ENCODE data around the gene EPHB4. TPM values are rescaled to one million over a fixed set of nuclear protein-coding genes. Genes with fewer than 3 reads are reported as not detected.

Gene EPHB4
- total and polyA plus RNA-seq, 2 of the 4 experiments (the other 2 are of a cell fraction) = 34.5 to 36.4 TPM

DNA sequence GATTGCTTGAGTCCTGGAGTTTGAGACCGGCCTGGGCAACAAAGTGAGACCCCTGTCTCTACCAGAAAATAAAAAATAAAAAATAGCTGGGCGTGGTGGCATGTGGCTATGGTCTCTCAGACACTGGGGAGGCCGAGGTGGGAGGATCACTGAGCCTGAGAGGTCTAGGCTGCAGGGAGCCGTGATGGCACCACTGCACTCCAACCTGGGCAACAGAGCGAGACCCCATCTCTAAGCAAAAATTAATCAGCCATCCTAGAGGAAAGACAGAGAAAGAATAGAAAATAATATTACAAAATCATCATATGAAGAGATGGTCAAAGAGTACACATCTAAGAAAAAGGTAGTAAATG is 4.9 kb upstream of the EPHB4 start:
- ATAC-seq (ENCODE audit: low read depth) = no peak
- no CpG with 5 or more reads among the region's 5 CpGs for WGBS, 2 experiments (ENCODE audit: extremely low coverage in 2 of 2, insufficient read length in 1 of 2)

More for the DNA sequence above, 4.9 kb upstream of the EPHB4 start:
- TF ChIP-seq MAZ (IDR thresholded peaks at IDR 0.05; ENCODE audit: borderline replicate concordance, low read depth, low read length) = no peak
- TF ChIP-seq NFE2L2 (IDR thresholded peaks at IDR 0.05; ENCODE audit: low read depth, low read length) = no peak
- TF ChIP-seq SMC3 (IDR thresholded peaks at IDR 0.05; ENCODE audit: low read depth, low read length) = no peak
- no peak for TF ChIP-seq FOS (IDR thresholded peaks at IDR 0.05; ENCODE audit: low read depth, low read length)
- TF ChIP-seq, protein P1, sequence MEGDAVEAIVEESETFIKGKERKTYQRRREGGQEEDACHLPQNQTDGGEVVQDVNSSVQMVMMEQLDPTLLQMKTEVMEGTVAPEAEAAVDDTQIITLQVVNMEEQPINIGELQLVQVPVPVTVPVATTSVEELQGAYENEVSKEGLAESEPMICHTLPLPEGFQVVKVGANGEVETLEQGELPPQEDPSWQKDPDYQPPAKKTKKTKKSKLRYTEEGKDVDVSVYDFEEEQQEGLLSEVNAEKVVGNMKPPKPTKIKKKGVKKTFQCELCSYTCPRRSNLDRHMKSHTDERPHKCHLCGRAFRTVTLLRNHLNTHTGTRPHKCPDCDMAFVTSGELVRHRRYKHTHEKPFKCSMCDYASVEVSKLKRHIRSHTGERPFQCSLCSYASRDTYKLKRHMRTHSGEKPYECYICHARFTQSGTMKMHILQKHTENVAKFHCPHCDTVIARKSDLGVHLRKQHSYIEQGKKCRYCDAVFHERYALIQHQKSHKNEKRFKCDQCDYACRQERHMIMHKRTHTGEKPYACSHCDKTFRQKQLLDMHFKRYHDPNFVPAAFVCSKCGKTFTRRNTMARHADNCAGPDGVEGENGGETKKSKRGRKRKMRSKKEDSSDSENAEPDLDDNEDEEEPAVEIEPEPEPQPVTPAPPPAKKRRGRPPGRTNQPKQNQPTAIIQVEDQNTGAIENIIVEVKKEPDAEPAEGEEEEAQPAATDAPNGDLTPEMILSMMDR (conservative IDR thresholded peaks at IDR 0.05; ENCODE audit: low read depth, low read length) = no peak
- TF ChIP-seq BHLHE40 (IDR thresholded peaks at IDR 0.05; ENCODE audit: low read depth, low read length) = no peak
- no peak for TF ChIP-seq RAD21 (IDR thresholded peaks at IDR 0.05; ENCODE audit: low read length)
- TF ChIP-seq POLR2A (IDR thresholded peaks at IDR 0.05; ENCODE audit: low read depth, low read length) = no peak
- no peak for TF ChIP-seq CHD1 (IDR thresholded peaks at IDR 0.05; ENCODE audit: low read depth, low read length)
- no peak for TF ChIP-seq MAFK (IDR thresholded peaks at IDR 0.05; ENCODE audit: low read depth, low read length)
- no peak for TF ChIP-seq CEBPB (IDR thresholded peaks at IDR 0.05; ENCODE audit: low read depth, low read length)
- TF ChIP-seq RCOR1 (IDR thresholded peaks at IDR 0.05; ENCODE audit: insufficient replicate concordance, low read length) = no peak
- no peak for TF ChIP-seq MXI1 (IDR thresholded peaks at IDR 0.05; ENCODE audit: borderline replicate concordance, low read depth, low read length)
- BruUV-seq (replicated peaks) = no TSS peak
- H2AK9ac ChIP-seq (replicated peaks; ENCODE audit: low read depth, low read length, poor library complexity) = no peak overlapping the region
- no peaks in the 10 kb centered on the region for H3K9me1 ChIP-seq (ENCODE audit: insufficient read depth, low read length)
- H3K9me3 ChIP-seq (ENCODE audit: control insufficient read depth, insufficient read depth, low read length) = no peaks in the 10 kb centered on the region
- no peaks in the 10 kb centered on the region for H3K4me1 ChIP-seq (ENCODE audit: control insufficient read depth, insufficient read depth, low read length)
- peaks cover 0 to 5% of the 10 kb centered on the region in 2 experiments; a peak in 1 of 4 replicates for H3K79me1 ChIP-seq (ENCODE audit: low read depth in 1 of 2, low read length in 2 of 2)
- in situ Hi-C loops (cut with MboI; ENCODE audit: low sequenced_read_pairs) = no loop called here
- intact Hi-C loops (cut with micrococcal nuclease) = loop anchor here (10.0 kb wide), 1 partner anchor 247 kb away; the partner anchor contains the start of genes FBXO24 and LRCH4
- no peak overlapping the region for H3K9ac ChIP-seq (ENCODE audit: low read depth, low read length)
- H3K18ac ChIP-seq (ENCODE audit: low read depth, low read length) = no peak overlapping the region
- no peak overlapping the region for H4K91ac ChIP-seq (ENCODE audit: insufficient read depth, low read depth, low read length)
- DNase-seq = no peak
- no peak overlapping the region for H2BK120ac ChIP-seq (ENCODE audit: low read depth, low read length)
- H3K4ac ChIP-seq (ENCODE audit: low read depth, low read length) = no peak overlapping the region
- no peak overlapping the region for H4K5ac ChIP-seq (ENCODE audit: low read depth, low read length)
- H3K27me3 ChIP-seq (ENCODE audit: control insufficient read depth, insufficient read depth, low read length) = no peaks in the 10 kb centered on the region
- no peak overlapping the region for H3K14ac ChIP-seq (replicated peaks; ENCODE audit: low read depth, low read length)
- H3K4me3 ChIP-seq (ENCODE audit: insufficient read depth, low read depth, low read length) = no peak overlapping the region
- H2BK15ac ChIP-seq (ENCODE audit: low read depth, low read length) = no peak overlapping the region
- no peak overlapping the region for H3K56ac ChIP-seq (ENCODE audit: extremely low read depth, insufficient read depth, low read length)
- H3K27ac ChIP-seq (ENCODE audit: insufficient read depth, low read length) = no peak overlapping the region
- ChIA-PET CTCF (interaction anchor here (1.1 kb wide), 1 partner anchor 107 kb away, joined by 4 read pairs; no protein-coding TSS in a partner anchor), POLR2A (ENCODE audit: unreplicated experiment) (no interaction called here)
- dilution Hi-C loops (cut with HindIII; ENCODE audit: low sequenced_read_pairs, unreplicated experiment) = no loop called here
- no peak overlapping the region for H2AFZ ChIP-seq (replicated peaks; ENCODE audit: low read length, poor library complexity)
- H3K23ac ChIP-seq (ENCODE audit: low read depth, low read length) = no peak overlapping the region
- H2AK5ac ChIP-seq (ENCODE audit: low read depth, low read length) = no peak overlapping the region
- H2BK5ac ChIP-seq (ENCODE audit: low read depth, low read length, poor library complexity, severe bottlenecking) = no peak overlapping the region
- no peak overlapping the region for H4K8ac ChIP-seq (ENCODE audit: low read depth in 2 of 2, low read length in 2 of 2)
- no peaks in the 10 kb centered on the region for H3K36me3 ChIP-seq (ENCODE audit: control insufficient read depth, insufficient read depth, low read length)
- no peak overlapping the region for H2BK20ac ChIP-seq (ENCODE audit: low read depth, low read length)
- no peak overlapping the region for H3K4me2 ChIP-seq (ENCODE audit: low read depth, low read length)
- H4K20me1 ChIP-seq (ENCODE audit: insufficient read depth, low read length) = no peaks in the 10 kb centered on the region

Measured in IMR-90 (cell line).